GM12874 (cell line): ENCODE measurements around the gene MAP4K1.

Experiments
- CTCF ChIP-seq: IDR thresholded peaks from 2 replicates; pipeline ENCODE4 v1.5.1; 2011; ENCODE audit warnings: low read depth, mild to moderate bottlenecking, control low read depth, low read length, moderate library complexity; ENCODE audit not compliant: insufficient read depth

The MAP4K1 gene

GRCh38 chr19:38663156-38663651 is 45.5 kb upstream of the MAP4K1 start:
- no peak for TF ChIP-seq CTCF

GRCh38 chr19:38662537-38663155 is 44.9 kb upstream of the MAP4K1 start:
- no peak for TF ChIP-seq CTCF

GRCh38 chr19:38661996-38662395 is 44.2 kb upstream of the MAP4K1 start:
- TF ChIP-seq CTCF = no peak

- no peak for TF ChIP-seq CTCF
Observed at GRCh38 chr19:38661136-38661535, 43.4 kb upstream of the MAP4K1 start.

GRCh38 chr19:38660724-38661123 is 43.0 kb upstream of the MAP4K1 start:
- TF ChIP-seq CTCF = no peak

- TF ChIP-seq CTCF = no peak
Observed at GRCh38 chr19:38658462-38659306, 40.9 kb upstream of the MAP4K1 start.

- no peak for TF ChIP-seq CTCF
Observed at GRCh38 chr19:38657633-38658222, 40.0 kb upstream of the MAP4K1 start.
